GM19240 (cell line): ENCODE data around the gene SNAP91.

Experiments
- DNase-seq: peaks from one replicate; pipeline ENCODE4 v3.0.0; 2011; ENCODE audit warnings: low spot score; ENCODE audit not compliant: insufficient read length

The SNAP91 gene

DNA sequence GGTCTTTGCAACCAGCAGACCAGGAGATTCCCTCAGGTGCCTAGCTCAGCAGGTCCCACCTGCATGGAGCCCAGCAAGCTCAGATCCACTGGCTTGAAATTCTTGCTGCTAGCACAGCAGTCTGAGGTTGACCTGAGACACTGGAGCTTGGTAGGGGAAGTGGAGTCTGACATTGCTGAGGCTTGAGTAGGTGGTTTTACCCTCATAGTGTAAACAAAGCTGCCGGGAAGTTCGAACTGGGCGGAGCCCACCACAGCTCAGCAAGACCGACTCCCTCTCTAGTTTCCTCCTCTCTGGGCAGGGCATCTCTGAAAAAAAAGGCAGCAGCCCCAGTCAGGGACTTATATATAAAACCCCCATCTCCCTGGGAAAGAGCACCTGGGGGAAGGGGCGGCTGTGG is 162.3 kb downstream of the SNAP91 start:
- DNase-seq = no peak

DNA sequence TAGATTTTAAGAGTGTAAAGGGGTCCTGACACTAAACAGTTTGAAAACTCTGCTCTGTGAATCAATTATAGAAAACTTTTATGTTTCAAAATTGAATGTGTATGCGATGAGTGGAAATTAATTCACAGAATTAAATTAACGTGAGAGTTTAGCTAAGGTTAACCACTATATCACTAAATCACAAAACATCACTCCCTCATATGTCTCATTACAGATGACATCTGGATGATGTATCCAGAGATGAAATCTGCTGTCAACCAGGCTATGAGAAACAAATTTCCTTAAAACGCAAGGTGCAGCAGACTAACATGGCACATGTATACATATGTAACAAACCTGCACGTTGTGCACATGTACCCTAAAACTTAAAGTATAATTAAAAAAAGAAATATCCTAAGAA is 169.2 kb downstream of the SNAP91 start:
- DNase-seq = no peak

DNA sequence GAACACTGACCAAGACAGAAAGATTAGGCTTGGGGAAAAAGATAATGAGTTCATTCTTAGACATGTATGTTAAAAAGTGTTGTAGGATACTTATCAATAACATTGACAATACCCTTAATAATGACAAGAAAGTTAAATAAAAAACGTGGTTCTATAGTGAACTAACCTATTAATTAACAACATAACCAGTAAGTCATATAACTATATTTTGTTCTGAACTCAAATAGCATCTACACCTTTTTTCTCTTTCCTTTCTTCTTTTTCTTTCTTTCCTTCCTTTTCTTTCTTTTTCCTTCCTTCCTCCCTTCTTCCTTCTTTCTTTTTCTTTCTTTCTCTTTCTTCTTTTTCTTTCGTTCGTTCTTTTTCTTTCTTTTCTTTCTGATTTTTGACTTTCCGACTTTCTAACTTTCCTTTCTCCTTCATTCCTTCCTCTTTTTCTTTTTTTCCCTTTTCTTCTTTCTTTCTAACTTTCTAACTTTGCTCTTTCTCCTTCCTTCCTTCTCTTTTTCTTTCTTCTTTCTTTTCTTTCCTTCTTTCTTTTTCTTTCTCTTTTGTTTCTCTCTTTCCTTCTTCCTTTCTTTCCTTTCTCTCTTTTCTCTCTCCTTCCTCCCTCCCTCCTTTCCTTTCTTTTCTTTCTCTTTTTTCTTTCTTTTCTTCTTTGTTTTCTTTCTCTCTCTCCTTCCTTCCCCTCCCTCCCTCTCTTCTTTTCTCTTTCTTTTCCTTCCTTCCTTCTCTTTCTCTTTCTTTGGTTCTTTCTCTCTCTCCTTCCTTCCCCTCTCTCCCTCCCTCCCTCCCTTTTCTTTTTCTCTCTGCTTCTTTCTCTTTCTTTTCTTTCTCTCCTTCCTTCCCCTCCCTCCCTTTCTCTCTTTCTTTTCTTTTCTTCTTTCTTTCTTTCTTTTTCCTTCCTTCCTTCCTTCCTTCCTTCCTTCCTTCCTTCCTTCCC is 172.0 kb downstream of the SNAP91 start:
- no peak for DNase-seq

DNA sequence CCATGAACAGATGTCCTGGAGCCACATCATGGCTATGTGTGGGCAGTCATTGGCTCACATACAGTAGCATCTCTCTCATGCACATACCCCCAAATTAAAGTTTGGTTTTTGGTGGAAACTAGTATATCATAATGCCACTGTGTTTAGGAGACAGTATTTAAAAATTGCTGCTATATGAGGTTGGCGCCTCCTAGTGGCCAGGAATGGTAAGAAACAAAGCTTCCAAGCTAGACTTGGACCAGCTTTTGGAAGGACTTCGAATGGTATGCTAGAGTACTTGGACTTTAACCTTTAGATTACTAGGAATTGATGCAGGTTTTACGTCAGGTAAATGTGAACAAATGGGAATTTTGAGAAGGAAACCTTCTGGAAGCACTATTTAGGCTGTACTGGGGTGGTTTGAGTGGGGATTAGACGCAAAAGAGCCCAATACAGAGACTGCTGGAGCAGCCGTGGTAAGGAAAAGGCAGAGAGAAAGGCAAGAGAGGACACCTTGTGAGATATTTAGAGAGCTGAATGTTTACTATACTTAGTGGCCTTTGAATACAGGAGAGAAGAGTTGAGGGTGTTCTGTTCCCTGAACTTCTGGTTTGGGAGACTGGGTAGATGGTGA is 172.8 kb downstream of the SNAP91 start:
- no peak for DNase-seq

DNA sequence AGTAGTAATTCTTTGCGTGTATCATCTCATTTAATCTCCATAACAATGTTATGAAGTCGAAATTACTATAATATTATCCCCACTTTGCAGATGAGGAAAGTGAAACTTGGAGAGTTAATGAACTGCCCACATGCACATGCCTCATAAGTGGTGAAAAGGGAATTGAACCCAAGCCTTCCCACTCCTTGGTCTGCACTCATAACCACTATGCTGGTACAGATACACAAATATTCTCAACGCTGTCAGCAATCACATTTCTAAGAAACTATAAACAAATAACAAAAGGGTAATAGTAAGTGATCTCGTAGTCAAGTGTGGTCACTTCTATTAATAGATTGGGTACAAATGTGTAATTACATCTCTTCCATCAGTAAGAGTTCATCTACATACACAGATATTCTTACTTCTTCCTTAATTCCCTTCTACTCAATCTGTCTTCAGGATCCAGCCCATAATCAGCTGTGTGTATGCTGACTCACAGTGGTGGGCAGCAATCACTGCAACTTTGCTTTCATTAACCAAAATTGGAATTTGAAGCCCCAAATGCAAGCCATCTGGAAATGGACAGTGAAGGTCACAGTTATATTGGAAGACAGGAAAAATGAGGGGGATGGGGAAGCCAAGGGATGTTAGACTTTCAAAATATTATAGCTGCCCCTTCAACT is 190.0 kb downstream of the SNAP91 start:
- no peak for DNase-seq

DNA sequence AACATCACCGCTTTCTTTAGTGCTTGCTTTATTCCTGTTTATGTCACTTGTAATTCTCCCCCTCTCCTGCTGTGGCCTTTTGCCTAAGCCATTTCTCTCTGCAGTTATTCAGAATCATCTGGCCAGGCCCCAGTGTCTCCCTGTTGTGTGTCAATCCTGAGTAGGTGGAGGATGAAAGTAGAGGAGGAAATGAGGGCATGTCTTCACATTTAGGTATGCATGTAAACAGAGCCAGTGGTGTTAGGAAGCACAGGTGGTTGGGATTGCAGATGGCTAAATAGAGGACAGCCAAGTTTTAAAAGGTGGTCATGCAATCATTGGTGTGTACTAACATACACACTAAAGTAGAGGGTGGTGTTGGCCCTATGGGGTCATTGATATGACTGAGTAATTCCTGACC is 191.4 kb downstream of the SNAP91 start:
- DNase-seq = no peak

DNA sequence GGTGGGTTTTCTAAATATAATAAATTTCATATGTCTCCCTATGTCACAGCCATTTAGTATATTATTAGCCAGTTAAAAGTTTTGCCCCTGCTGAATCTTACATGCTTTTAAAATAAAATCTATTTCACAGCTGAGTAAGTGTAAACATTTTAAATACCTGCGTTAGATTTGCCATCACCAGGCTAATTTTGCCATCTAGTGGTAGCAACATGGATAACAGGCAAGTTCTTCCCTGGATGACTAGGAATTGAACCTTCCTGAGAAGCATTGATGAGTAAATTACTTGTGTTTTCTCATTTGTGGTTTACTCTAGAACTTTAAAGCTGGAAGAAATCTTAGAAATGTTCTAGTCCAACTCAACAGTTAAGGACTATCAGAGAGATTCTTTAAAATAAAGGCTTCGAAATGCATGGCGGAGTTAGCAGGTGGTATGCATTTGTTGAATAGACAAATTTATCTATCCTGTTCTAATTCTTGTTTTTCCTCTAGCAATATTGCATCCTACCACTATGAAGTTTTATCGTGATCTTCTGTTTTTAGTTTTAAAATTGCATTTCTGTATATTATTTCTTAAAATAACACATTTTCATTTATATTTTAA is 193.9 kb downstream of the SNAP91 start:
- DNase-seq = no peak

DNA sequence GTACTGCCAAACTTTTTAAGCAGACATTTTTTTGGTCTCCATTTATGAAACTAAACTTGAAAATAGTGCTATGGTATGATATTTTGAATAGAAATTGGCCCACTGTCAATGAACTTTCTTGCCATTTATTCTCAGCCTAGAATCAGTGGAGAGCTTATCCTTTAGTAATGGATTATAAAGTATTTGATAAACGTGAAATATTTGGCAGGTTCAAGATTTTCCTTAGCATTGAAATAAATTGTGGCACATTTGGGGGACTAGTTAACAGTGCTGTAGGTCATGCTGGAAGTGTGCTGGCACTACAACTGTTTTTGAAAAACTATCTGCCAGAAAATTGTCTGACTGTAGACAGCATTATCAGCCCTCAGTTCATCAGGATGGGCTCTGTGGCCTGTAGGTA is 194.4 kb downstream of the SNAP91 start:
- DNase-seq = no peak

DNA sequence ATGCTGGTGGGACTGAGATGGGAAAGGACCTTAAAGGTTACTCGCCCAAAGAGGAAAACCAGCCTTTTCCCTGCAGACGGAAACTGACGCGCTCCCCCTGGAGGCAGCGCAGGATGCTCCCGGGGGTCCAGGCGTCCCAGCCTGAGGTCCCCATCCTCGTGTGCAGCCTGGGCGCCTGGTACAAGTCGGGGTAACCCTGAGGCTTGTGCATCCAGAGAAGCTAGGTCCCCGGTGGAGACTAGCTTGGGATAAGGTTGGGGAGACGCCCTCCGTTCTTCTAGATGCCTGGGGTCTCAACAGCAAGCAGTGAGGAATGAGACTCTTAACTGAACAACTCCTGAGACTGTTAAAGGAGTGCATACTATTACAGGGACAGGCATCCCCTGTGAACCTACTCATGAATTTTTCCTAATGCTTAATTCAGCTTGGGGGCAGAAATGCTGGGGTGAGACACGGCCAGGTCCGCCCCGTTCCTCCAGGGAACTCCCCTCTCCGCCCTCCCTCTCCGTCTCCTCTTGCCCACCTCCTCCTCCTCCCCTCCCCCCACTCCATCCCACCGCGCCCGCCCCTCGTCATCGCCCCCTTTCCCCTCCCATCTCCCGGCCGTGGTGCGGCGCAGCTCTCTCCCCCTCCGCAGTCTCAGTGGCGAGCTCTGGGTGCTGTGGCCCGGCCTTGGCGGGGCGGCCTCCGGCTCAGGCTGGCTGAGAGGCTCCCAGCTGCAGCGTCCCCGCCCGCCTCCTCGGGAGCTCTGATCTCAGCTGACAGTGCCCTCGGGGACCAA is 196.8 kb downstream of the SNAP91 start, which contains the start of gene PRSS35:
Gene PRSS35, plus strand, starts transcription at position 634 of the 781 bp plus-strand sequence. CDS start 10,908 bp downstream, outside the sequence.
- no peak for DNase-seq

DNA sequence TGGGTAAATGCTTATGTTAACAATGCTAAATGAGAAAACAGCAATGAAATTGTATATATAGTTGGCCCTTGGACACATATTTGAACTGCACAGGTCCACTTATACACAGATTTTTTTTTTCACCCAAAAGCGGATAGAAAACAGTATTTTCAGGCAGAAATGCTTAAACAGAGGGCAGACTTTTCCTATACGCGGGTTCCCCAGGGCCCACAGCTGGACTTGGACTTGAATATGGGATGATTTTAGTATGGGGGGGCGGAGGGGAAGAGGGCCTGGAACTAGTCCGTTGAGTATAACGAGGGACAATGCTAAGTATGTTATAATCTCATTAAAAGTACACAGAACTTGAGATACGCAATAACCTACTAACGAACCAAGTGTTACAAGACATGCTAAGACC is 197.6 kb downstream of the SNAP91 start:
- no peak for DNase-seq

DNA sequence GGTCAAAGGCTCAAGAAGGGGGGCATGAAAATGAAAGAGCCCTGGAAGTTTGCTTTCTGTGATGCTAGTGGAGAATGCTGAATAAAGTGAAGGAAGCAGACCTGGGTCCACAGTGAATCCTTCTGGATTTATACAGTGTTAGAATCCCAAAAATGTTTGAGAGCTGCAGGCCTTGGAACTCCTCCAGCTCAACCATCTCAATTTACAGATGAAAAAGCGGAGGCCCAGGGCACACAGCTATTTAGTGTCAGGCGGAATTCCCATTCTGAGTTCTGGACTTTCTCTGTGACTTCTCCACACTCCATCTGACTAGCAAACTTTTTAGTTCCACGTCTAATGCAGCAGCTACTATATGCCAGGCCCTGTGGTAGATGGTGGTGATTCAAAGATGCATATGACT is 198.1 kb downstream of the SNAP91 start:
- no peak for DNase-seq

DNA sequence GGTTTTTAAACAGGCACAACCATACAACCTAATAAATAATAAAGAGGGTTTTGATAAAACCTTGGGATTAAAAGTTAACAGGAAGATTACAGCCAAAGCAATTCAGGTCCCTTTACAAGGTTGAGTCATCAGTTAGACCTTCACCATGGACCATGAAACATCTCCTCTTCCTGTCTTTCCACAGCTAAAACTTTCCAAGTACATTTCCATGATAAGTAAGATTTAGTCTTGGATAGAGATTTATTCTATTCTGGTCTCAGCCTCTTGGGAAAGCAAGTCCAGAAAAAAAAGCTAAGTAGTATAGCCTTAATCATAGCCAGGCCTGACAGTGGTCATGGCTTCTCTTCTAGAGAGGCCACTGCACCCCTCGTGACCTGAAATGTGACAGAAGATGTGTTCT is 199.5 kb downstream of the SNAP91 start:
- no peak for DNase-seq

DNA sequence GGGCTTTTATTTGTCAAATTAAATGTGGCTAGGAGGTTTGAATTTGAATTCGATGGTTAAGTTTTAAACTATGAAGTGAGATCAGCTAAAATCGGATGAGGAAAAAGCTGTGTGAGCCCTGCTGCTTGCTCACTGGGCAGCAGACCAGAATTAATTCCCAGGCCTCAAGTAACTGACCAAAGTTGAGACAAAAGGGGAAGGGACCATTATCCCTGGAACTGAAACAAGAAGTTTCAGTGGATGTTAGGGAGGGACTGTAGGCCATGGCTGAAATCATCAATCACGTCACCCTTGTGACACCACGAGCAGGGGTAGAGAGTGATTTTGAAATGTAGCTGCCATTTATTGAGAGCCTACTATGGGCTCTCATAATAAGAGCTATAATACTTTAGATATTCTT is 203.5 kb downstream of the SNAP91 start:
- no peak for DNase-seq
